ENCODE data around the gene SPACA6.

The SPACA6 gene

GRCh38 chr19:51740356-51740755 lies 47.2 kb downstream of the SPACA6 start:
- Histone ChIP-seq H3K27me3 (ENCODE audit: insufficient read depth, low read length, poor library complexity, severe bottlenecking) (no peaks in the 10 kb centered on the region), H2AFZ (ENCODE audit: low read length) (no peak overlapping the region), H3K36me3 (ENCODE audit: insufficient read depth, low read length) (no peaks in the 10 kb centered on the region), H3K9ac (ENCODE audit: low read depth, low read length, poor library complexity, severe bottlenecking) (no peak overlapping the region), H3F3A (ENCODE audit: low read depth) (no peaks in the 10 kb centered on the region), H3K4me3 (ENCODE audit: low read length, poor library complexity, severe bottlenecking) (no peak overlapping the region), H3K4me1 (ENCODE audit: insufficient read depth, low read length, poor library complexity, severe bottlenecking) (no peaks in the 10 kb centered on the region), H3K79me2 (ENCODE audit: insufficient read depth, low read length) (no peaks in the 10 kb centered on the region), H3K9me3 (ENCODE audit: insufficient read depth, low read depth, low read length) (no peaks in the 10 kb centered on the region), H3K4me2 (ENCODE audit: low read depth, low read length, poor library complexity, severe bottlenecking) (no peak overlapping the region), H3K9me2 (replicated peaks; ENCODE audit: low read depth, low read length) (no peaks in the 10 kb centered on the region), H4K20me1 (ENCODE audit: insufficient read depth, low read length, poor library complexity, severe bottlenecking) (no peaks in the 10 kb centered on the region)
- TF ChIP-seq EZH2phosphoT487 (IDR thresholded peaks at IDR 0.05; ENCODE audit: borderline replicate concordance), result no peak
- TF ChIP-seq CTCF (conservative IDR thresholded peaks at IDR 0.05; ENCODE audit: low read length), result no peak

- Histone ChIP-seq H3K36me3 (ENCODE audit: insufficient read depth, low read length) (no peaks in the 10 kb centered on the region), H4K20me1 (ENCODE audit: insufficient read depth, low read length, poor library complexity, severe bottlenecking) (no peaks in the 10 kb centered on the region), H3K4me2 (ENCODE audit: low read depth, low read length, poor library complexity, severe bottlenecking) (no peak overlapping the region), H3F3A (ENCODE audit: low read depth) (no peaks in the 10 kb centered on the region), H3K9me3 (ENCODE audit: insufficient read depth, low read depth, low read length) (no peaks in the 10 kb centered on the region; the same call in 1 of the 2 replicates), H3K4me3 (ENCODE audit: low read length, poor library complexity, severe bottlenecking) (no peak overlapping the region), H3K79me2 (ENCODE audit: insufficient read depth, low read length) (no peaks in the 10 kb centered on the region), H3K27me3 (ENCODE audit: insufficient read depth, low read length, poor library complexity, severe bottlenecking) (no peaks in the 10 kb centered on the region), H2AFZ (ENCODE audit: low read length) (no peak overlapping the region), H3K9ac (ENCODE audit: low read depth, low read length, poor library complexity, severe bottlenecking) (no peak overlapping the region), H3K9me2 (replicated peaks; ENCODE audit: low read depth, low read length) (no peaks in the 10 kb centered on the region), H3K4me1 (ENCODE audit: insufficient read depth, low read length, poor library complexity, severe bottlenecking) (no peaks in the 10 kb centered on the region)
- TF ChIP-seq CTCF (conservative IDR thresholded peaks at IDR 0.05; ENCODE audit: low read length) (no peak), EZH2phosphoT487 (IDR thresholded peaks at IDR 0.05; ENCODE audit: borderline replicate concordance) (no peak)
These were observed 49.7 kb downstream of the SPACA6 start for GRCh38 chr19:51742789-51743188.

GRCh38 chr19:51743405-51743804 lies 50.3 kb downstream of the SPACA6 start:
- no peak overlapping the region for H3K9ac ChIP-seq (ENCODE audit: low read depth, low read length, poor library complexity, severe bottlenecking)

More at GRCh38 chr19:51743405-51743804, 50.3 kb downstream of the SPACA6 start:
- Histone ChIP-seq H3F3A (ENCODE audit: low read depth) (no peaks in the 10 kb centered on the region), H4K20me1 (ENCODE audit: insufficient read depth, low read length, poor library complexity, severe bottlenecking) (no peaks in the 10 kb centered on the region), H3K36me3 (ENCODE audit: insufficient read depth, low read length) (no peaks in the 10 kb centered on the region), H3K4me1 (ENCODE audit: insufficient read depth, low read length, poor library complexity, severe bottlenecking) (no peaks in the 10 kb centered on the region), H3K4me3 (ENCODE audit: low read length, poor library complexity, severe bottlenecking) (no peak overlapping the region), H3K9me2 (replicated peaks; ENCODE audit: low read depth, low read length) (no peaks in the 10 kb centered on the region), H3K9me3 (ENCODE audit: insufficient read depth, low read depth, low read length) (no peaks in the 10 kb centered on the region; the same call in 1 of the 2 replicates), H2AFZ (ENCODE audit: low read length) (no peak overlapping the region), H3K27me3 (ENCODE audit: insufficient read depth, low read length, poor library complexity, severe bottlenecking) (no peaks in the 10 kb centered on the region), H3K4me2 (ENCODE audit: low read depth, low read length, poor library complexity, severe bottlenecking) (no peak overlapping the region), H3K79me2 (ENCODE audit: insufficient read depth, low read length) (no peaks in the 10 kb centered on the region)
- TF ChIP-seq EZH2phosphoT487 (IDR thresholded peaks at IDR 0.05; ENCODE audit: borderline replicate concordance) (no peak), CTCF (conservative IDR thresholded peaks at IDR 0.05; ENCODE audit: low read length) (no peak)
